Measurements from ENCODE around the gene CIT.
"Not testable (repeated sequence)": the region's sequence is repeated elsewhere in the genome, so short reads cannot be mapped to it uniquely, and the experiment has no call there.

CIT gene

GRCh38 chr12:119673634-119674033 lies 203.5 kb downstream of the CIT start:
- no peak for DNase-seq (ENCODE audit: low spot score)

DNA sequence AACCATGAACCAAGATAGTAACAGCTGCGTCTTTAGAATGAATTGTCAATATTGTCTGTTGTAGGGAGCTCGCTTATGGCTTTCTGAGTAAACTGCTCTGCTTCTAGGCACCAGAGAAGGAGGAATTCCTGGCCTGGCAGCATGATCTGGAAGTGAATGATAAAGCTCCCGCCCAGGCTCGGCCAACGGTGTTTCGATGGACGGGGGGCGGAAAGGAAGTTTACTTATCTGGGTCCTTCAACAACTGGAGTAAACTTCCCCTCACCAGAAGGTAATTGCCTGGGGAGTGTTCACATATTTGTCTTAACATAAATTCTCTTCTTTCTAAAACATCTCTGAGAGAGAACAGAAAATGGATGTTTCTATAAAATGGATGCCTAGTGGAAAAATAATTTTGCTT lies 204.9 kb downstream of the CIT start:
- DNase-seq (ENCODE audit: low spot score): no peak

DNA sequence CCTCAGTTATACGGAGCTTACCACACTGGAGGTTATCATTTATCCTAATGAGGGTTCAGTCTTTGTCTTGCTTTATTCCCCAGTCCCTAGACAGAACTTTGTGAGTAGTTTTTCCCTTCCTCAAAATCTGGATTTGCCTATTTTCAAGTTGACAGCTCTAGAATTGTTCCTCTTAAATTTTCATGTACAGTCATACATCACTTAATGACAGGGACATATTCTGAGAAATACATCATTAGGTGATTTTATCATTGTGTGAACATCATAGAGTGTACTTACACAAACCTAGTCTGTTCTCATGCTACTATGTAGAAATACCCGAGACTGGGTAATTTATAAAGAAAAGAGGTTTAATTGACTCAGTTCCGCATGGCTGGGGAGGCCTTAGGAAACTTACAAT lies 206.1 kb downstream of the CIT start:
- no peak for DNase-seq (ENCODE audit: low spot score)

DNA sequence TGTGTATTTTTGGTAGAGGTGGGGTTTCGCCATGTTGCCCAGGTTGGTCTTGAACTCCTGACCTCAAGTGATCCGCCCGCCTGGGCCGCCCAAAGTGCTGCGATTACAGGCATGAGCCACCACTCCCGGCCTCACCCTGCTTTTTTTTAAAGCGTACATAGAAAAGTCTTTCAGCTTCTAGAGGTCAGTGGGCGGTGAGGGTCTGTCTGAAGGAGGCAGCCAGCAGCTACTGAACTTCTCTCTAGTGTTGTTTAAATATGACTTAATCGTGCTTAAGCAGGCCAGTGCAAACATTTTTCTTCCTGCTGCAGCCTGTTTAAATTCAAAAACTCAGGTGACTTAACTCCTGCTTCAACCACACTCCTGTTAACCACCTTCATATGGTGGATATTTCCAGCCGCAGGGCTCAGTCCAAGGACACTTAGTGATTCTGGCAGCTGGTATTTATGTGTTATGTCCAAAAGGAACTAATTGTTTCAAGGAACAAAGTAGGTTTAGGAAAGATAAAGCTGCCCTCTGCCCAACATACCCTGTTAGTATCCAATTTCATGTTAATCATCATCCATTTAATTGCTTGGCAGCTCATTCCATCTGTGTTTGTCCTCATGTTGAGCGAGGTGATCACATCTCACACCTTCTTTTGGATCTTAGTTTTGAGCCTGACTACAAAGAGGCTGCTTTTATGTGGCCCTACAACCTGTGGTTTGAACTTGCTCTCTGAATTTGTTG lies 207.2 kb downstream of the CIT start:
- DNase-seq (ENCODE audit: low spot score): no peak

DNA sequence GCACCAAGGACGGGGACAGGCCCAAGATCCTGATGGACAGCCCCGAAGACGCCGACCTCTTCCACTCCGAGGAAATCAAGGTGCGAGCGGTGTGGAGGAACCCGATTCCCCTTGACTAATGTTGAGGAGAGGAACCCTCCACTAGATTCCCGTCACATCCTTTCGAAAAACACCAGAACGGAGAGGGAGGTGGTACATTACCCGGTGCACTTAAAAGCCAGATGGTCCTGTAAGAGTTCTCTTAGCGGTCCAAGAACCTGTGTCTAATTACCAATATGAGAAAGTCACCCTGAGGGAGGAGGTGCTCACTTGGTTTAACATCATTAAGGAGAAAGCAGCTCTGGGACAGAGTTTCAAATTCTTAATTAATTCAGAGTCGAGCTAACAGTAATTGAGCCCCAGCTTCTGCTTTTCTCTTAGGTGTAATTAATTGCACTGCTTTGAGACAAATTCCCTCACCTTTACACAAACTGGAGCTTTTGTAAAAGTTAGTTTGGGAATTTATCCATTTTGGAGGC lies 208.7 kb downstream of the CIT start:
- no peak for DNase-seq (ENCODE audit: low spot score)

DNA sequence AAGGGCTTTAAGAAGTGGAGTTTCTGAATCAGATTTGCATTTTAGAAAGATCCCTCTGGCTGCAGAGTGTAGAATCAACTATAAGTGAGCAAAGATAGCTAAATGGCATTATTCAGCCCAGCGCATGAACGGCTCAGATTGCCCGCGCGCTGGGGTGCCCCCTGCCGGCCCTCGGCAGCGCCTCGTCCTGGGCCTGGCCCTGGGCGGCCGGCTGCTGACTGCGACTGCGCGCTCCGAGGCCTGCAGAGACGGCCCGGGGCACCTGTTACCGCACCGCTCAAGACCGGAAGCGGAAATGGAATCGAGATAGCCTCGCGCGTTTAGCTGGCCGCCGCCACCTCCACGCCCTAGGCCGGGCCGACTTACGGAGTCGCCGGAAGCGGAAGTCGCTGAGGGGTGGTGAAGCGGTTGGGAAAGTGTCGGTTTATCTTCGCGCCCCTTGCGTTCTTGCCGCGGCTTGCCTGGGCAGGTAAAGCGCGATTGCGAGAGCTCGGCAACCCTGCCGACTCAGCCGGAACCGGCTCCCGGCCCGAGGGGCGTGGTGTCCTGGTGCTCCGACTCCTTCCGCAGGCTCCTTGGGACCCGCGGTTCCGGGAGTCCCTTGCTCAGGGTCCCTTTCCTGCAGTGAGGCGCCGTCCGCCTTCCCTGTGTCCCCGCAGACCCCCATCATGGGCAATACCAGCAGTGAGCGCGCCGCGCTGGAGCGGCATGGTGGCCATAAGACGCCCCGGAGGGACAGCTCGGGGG lies 209.4 kb downstream of the CIT start, which contains the start of gene PRKAB1:
PRKAB1 (plus strand) TSS at position 557 of the 747 bp plus-strand sequence; CDS start at position 669, 112 bp downstream.
- peak; percentile 100 for DNase-seq (ENCODE audit: low spot score)

DNA sequence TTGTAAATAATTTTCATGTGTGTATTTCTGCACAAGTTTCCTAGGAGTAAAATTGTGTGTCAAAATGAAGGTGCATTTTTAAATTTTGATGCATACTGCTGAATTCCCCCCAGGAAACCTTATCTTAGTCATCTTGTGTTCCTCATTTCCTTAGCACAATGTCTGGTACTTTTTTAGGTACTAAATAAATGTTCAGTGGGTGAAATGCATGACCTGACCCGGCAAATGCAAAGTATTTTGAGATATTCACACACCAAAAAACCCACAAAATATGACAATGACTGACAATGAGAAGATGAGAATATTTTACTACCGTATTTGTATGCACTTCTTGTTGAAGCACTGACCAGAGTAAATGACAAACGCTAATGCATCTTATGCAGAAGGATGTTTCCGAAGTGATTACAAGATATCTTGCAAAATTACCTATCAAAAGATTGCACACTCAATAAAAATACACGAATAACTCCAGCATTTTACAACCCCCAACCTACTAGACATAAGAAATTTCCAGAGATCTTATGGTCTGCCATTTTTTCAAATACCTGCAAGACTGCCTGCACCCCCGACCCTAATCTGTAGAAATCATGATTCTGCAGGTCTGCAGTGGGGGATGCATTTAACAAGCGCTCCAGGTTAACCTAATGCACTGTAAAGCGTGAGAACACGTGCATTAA lies 210.1 kb downstream of the CIT start:
- no peak for DNase-seq (ENCODE audit: low spot score)

- no peak for DNase-seq (ENCODE audit: low spot score)
These were observed 210.8 kb downstream of the CIT start for GRCh38 chr12:119666226-119666795.

- no peak for DNase-seq (ENCODE audit: low spot score)
These were observed 211.8 kb downstream of the CIT start for GRCh38 chr12:119665164-119665929.

DNA sequence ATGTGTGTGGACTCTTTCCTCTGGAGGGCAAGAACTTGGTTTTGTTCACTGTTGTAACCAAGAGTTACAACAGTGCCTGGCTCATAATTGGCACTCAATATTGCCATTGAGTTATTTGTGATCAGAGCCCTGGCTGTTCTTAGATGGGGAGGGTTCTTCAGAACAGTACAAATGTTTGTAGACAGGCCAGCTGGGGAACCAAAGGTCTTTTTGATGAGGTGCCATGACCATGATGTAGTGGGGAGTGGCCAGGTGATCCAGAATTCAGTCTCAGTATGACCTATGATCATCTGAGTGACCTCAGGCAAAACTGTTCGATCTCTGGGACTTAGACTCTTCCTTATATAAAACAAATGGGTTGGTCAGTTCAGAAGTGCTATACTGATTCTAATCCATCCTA lies 212.5 kb downstream of the CIT start:
- DNase-seq (ENCODE audit: low spot score): no peak

DNA sequence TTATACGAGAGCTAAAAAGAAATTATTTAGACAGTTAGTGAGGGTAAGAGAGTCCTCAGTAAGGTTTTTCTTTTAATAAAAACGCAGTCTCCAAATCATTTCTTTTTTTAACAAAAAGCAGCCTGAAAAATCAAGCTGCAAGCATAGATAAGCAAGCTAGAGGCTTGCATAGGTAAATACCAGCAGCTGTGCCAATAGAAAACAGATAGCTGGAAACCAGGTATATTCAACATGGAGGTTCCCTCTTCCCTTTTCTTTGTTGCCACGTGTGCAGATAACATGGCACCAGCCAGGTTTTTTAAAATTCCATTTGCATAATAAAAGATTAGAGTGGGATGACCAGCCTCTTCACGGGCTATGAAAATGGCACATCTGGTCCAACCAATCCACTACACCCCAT lies 215.2 kb downstream of the CIT start:
- no peak for DNase-seq (ENCODE audit: low spot score)

DNA sequence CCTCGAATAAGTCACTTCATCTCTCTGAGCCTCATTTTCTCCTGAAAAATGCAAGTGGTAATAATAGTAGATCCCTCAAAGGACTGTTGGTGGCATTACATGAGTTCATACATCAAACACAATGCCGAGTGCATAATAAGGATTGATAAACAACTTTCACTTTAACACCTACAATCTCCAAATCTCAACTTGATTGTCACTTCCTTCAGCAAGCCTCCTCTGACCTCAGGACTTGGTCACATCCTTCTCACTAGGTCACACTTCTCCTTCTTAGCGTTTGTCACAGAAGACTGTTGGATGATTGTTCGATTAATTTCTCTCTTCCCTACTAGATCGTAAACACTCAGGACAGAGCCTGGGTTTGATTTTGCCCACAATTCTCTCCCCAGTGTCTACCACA lies 217.0 kb downstream of the CIT start:
- DNase-seq (ENCODE audit: low spot score): no peak

- DNase-seq (ENCODE audit: low spot score): peak; percentile 63
These were observed 217.7 kb downstream of the CIT start for GRCh38 chr12:119659289-119659897.

GRCh38 chr12:119658166-119658565 lies 219.0 kb downstream of the CIT start:
- DNase-seq (ENCODE audit: low spot score): not testable (repeated sequence)

GRCh38 chr12:119657001-119657400 lies 220.1 kb downstream of the CIT start:
- not testable (repeated sequence) for DNase-seq (ENCODE audit: low spot score)

GRCh38 chr12:119652665-119653064 lies 224.5 kb downstream of the CIT start:
- DNase-seq (ENCODE audit: low spot score): no peak

DNA sequence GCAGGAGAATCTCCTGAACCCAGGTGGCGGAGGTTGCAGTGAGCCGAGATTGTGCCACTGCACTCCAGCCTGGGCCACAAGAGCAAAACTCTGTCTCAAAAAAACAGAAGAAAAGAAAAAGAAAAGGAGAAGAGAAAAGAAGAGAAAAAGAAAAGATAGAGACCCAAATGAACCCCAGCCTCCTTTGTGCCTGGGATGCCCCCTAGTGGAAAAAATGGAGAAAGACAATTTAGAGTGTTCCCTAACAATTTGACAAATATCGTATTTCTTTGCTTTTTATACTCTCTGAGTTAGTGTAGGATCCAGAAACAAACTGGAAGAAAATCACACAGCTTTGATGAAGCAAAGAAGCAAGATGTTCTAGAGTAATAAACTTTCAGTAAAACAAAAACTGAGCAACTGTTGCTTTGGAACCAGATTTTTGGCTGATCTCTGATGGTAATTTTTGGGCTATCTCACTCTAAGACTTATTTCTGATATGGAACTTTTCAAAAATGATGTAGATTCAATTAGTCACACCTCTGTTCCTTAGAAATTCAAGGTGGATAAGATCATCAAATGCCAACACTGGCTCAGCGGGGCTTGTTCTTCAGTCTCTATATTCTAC lies 227.8 kb downstream of the CIT start:
- DNase-seq (ENCODE audit: low spot score): peak; percentile 62

DNA sequence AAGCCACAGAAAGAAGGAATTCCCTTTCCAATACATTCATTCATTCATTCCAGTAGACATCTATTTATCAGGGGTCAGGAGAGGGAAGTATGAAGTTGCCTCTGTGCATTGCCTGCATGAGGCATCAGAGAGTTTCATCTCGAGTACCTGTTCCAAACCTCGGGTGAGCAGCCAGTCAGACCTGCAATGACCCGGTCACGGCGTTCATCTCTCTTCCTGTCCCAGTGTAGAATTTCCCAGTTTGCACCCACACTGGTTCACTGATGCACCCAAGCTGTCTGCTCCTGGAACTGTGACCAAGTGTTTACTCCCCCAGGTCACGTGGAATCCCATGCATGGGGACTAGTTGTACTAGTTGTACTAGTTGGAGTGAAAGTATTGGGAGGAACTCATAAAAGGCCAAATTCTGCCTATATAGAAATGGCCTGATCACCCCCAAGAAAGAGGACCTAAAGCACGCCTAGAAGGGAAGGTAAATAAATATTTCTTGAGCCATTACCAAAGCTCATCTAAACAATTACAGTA lies 231.5 kb downstream of the CIT start:
- DNase-seq (ENCODE audit: low spot score): no peak

DNA sequence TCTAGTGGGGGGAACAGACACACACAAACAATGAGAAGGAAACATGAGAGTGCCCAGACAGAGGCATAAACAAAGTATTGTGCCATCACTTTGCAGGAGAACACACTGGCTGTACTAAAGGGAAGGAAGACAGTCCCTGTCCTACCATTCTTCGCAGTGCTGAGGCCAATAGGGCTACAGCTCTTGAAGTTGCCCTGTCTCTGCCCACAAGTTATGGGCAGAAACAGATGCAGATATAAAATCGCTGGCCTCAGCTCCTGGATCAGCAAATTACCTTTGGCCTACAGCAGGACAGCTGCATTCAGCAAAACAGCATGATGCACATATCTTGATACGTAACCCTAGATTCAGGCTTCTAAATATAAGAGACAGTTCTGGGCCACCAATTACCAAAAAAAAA lies 232.2 kb downstream of the CIT start:
- no peak for DNase-seq (ENCODE audit: low spot score)

- no peak for DNase-seq (ENCODE audit: low spot score)
These were observed 234.1 kb downstream of the CIT start for GRCh38 chr12:119642986-119643385.

All from D341Med (cell line).